ENCODE data around the gene ADGRB3.

ADGRB3 gene

DNA sequence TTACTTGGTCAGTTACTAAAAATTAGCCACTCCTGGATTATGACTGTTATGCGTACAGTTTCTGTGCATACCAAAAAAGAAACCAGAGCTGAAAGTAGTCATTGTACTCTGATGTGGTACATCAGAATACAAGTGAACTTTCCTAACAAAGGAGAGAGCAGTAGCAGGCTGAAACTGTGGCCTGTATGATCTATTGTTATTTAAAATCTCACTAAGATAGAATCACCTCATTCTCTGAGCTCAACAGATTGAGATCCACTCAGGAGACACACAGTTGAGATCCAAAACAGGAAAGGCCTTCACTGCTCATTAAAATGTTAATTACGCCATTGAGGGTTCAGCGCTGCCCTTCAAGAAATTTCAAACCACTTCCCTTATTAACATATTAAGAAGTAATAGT lies 585.3 kb downstream of the ADGRB3 start:
- no peak for DNase-seq (ENCODE audit: extremely low spot score)
- TF ChIP-seq, protein P1, sequence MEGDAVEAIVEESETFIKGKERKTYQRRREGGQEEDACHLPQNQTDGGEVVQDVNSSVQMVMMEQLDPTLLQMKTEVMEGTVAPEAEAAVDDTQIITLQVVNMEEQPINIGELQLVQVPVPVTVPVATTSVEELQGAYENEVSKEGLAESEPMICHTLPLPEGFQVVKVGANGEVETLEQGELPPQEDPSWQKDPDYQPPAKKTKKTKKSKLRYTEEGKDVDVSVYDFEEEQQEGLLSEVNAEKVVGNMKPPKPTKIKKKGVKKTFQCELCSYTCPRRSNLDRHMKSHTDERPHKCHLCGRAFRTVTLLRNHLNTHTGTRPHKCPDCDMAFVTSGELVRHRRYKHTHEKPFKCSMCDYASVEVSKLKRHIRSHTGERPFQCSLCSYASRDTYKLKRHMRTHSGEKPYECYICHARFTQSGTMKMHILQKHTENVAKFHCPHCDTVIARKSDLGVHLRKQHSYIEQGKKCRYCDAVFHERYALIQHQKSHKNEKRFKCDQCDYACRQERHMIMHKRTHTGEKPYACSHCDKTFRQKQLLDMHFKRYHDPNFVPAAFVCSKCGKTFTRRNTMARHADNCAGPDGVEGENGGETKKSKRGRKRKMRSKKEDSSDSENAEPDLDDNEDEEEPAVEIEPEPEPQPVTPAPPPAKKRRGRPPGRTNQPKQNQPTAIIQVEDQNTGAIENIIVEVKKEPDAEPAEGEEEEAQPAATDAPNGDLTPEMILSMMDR (IDR thresholded peaks at IDR 0.05; ENCODE audit: control extremely low read depth, extremely low read depth, low read depth, missing control alignments), result no peak
- POLR2A ChIA-PET, result no interaction called here
- CTCF ChIA-PET, result interaction anchor here (1.0 to 1.2 kb wide), 2 partner anchors 12 to 27 kb away, joined by 4 read pairs; no protein-coding TSS in a partner anchor

DNA sequence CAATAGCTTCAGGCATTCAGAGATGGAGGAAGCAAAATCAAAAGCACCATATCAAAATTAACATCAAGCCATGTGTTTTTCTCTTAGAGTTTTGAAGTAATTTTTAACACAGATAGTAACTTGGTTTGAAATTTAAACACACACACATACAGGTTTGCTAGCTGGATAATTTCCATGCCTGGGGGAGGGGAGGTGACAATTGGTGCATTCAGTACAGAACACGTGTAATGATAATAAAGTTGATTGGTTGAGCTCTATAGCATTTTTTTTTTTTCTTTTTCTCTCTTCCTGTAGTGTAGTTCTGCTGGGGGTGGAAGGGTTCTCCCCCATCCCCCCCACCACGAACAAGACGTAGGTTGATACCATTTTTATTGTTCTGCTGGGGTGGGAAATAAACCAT lies 596.9 kb downstream of the ADGRB3 start:
- no peak for DNase-seq (ENCODE audit: extremely low spot score)
- ChIA-PET POLR2A (no interaction called here), CTCF (interaction anchor here (0.8 to 1.1 kb wide), 3 partner anchors 12 to 40 kb away, joined by 3 to 4 read pairs (median 3); no protein-coding TSS in a partner anchor)
- TF ChIP-seq, protein P1 (IDR thresholded peaks at IDR 0.05; ENCODE audit: control extremely low read depth, extremely low read depth, low read depth, missing control alignments), result no peak

DNA sequence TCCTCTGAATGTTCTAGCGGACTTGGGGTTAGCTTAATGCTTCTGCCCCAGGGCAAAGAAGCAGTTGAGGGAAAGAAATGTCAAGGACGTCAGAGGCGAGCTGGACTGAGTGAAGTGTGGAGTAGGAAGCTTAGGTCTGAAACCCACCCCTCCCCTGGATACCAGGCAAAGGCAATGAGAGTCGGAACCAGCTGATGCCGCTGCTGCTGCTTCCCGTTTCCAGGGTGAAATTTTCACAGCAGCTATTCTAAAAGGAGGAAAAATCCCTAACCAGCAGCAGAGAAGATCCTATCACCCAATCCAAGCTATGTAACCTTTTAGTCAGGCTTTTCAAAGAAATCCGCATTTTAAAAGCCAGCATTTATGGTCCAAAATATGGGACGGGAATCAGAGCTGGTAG lies 597.4 kb downstream of the ADGRB3 start:
- DNase-seq (ENCODE audit: extremely low spot score), result no peak
- ChIA-PET CTCF (interaction anchor here (1.1 kb wide), 3 partner anchors 12 to 875 kb away, joined by 3 to 4 read pairs (median 3); no protein-coding TSS in a partner anchor), POLR2A (no interaction called here)
- TF ChIP-seq, protein P1 (IDR thresholded peaks at IDR 0.05; ENCODE audit: control extremely low read depth, extremely low read depth, low read depth, missing control alignments), result no peak

DNA sequence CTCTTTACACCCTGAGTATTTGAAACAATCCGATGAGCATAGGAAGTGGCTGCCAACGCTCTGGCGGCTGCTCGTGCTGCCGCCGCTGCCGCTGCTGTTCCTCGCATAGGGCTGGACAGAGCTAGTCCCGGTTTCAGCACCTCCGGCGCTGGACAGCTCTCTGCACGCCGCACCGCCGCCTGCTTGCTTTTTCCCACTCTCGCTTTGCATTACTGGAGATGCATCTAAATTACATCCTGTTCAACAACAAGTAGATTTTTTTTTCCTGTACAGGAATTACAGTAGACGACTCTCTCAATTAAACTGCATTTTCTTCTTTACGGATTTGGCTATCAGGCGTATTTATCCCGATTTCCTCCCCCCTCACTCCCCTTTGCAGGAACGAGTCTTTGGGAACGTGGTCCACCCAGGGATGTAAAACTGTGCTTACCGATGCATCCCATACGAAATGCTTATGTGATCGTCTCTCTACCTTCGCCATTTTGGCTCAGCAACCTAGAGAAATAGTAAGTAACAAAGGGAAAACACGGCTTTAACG lies 597.9 kb downstream of the ADGRB3 start:
- TF ChIP-seq, protein P1 (IDR thresholded peaks at IDR 0.05; ENCODE audit: control extremely low read depth, extremely low read depth, low read depth, missing control alignments), result no peak
- DNase-seq (ENCODE audit: extremely low spot score), result peak; percentile 62
- POLR2A ChIA-PET, result no interaction called here
- CTCF ChIA-PET, result interaction anchor here (1.1 kb wide), 3 partner anchors 13 to 875 kb away, joined by 3 to 4 read pairs (median 3); no protein-coding TSS in a partner anchor

DNA sequence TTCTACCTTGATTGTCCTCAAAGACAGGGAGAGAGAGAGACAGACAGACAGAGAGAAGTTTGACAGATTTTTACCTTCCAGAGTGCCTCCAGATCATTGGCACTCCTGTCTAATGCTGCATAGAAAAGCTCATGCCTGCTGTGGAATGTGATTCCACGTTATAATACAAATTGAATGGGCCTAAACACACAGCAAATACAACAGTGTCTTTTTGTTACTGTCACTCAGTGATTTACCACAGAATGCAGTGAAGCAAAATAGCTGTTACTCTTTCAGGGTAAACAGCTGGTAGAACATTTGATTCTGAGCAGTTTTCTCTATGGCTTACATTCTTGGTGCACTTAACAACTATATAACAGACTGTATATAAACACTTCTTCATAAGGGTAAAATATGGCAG lies 603.0 kb downstream of the ADGRB3 start:
- no peak for DNase-seq (ENCODE audit: extremely low spot score)
- CTCF ChIA-PET, result no interaction called here
- TF ChIP-seq, protein P1 (IDR thresholded peaks at IDR 0.05; ENCODE audit: control extremely low read depth, extremely low read depth, low read depth, missing control alignments), result no peak
- POLR2A ChIA-PET, result no interaction called here

DNA sequence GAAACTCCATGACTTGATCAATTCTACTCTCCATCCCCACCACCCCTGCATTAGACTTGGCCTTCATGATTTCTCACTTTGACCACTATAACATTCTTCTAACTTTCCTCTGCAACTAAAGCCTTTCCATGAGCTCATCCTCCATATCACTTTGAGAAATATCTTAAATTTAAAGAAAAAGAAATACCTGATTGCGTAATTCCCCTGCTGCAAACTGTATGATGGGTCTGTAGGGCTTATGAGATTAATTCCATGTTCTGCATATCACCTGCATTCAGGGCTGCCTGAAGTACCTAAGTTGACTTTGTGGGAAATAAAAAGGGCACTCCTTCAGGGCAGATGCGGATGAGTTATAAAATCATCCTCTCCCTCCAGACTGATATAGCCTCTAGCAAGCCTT lies 611.9 kb downstream of the ADGRB3 start:
- TF ChIP-seq, protein P1 (IDR thresholded peaks at IDR 0.05; ENCODE audit: control extremely low read depth, extremely low read depth, low read depth, missing control alignments), result no peak
- no peak for DNase-seq (ENCODE audit: extremely low spot score)
- ChIA-PET CTCF (no interaction called here), POLR2A (no interaction called here)

Measured in GM10248 (cell line).